Raji (cell line): ENCODE data around the gene LIN7C.

Source experiments
- POLR2A ChIP-seq: IDR thresholded peaks from 2 replicates; pipeline ENCODE4 v1.6.1; 2011; ENCODE audit warnings: low read depth, low read length, control low read depth; ENCODE audit not compliant: insufficient read depth

Gene LIN7C

GRCh38 chr11:27468209-27468994 is 38.2 kb downstream of the LIN7C start:
- no peak for TF ChIP-seq POLR2A

GRCh38 chr11:27467181-27467913 is 39.2 kb downstream of the LIN7C start:
- TF ChIP-seq POLR2A = no peak

GRCh38 chr11:27466363-27466762 is 40.2 kb downstream of the LIN7C start:
- no peak for TF ChIP-seq POLR2A

- no peak for TF ChIP-seq POLR2A
Measured at GRCh38 chr11:27465629-27466028, 40.9 kb downstream of the LIN7C start.

DNA sequence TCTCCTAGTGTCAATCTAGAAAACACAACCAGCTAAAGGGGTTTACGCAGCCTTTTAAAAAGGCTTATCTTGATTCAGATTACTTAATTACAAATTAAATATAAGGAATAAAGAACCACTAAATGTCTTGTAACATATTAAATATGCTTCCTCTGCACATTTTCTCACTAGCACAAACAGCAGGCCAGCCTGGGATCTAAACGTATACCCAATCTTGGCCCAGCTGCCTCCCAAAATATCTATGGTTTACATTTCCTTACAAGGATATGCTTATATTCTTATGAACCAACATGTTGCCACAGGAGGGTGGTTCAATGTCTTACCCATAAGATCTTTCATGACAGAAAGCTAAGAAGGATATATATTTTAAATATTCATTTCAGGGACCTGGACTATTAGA is 41.7 kb downstream of the LIN7C start:
- no peak for TF ChIP-seq POLR2A

DNA sequence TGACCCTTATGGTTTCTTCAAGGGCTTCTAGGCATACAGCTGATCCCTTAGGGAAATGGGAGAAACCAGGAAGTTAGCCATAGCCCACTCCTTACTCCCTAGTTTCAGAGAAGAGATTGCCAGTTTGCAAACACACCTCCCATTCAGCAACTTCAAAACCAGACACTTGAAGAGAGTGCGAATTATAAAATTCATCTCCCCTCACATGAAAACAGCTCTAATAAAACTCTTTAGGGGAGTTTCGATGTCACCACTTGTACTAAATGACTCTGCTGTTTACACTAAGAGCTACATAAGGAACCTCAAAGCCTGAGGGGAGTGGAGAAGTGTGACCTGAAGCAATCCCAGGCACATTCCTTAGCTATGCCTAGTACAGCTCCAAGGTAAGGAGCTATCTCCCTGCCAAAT is 42.3 kb downstream of the LIN7C start:
- TF ChIP-seq POLR2A = no peak

DNA sequence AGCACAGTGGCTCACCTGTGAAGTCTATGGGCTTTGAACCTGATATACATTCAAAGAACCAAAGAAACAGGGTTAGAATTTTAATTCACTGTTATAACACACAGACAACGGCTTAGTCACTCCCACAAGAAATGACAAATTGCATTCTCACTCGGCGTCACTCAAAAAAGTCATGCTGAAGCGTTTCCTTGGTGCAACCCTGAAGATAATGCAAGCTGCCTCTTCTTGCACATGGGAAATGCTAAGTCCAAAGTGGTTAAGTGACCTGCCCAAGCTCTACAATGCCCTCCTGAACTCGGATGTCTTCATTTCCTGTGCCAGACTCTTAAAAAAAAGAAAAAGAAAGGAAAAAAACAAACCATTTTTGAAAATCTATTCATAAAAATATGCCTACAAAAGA is 44.0 kb downstream of the LIN7C start:
- TF ChIP-seq POLR2A = no peak

- TF ChIP-seq POLR2A = no peak
Measured at GRCh38 chr11:27460158-27460978, 46.2 kb downstream of the LIN7C start.

DNA sequence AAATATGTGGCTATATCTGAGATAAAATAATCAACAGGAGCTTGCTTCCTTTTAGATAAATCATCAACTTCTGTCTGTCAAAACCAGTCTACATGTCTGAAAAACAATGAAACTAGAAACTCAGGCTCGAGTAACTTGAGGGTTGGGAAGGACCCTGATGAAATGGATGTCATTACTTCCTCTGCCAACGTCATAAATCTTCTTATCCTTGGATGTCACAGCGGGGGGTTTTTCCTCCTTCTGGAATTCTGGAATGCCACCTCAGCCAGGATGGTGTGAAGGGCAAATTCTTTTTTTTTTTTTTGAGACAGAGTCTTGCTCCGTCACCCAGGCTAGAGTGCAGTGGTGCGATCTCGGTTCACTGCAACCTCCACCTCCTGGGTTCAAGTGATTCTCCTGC is 47.4 kb downstream of the LIN7C start:
- no peak for TF ChIP-seq POLR2A

GRCh38 chr11:27458182-27458581 is 48.4 kb downstream of the LIN7C start:
- TF ChIP-seq POLR2A = no peak

DNA sequence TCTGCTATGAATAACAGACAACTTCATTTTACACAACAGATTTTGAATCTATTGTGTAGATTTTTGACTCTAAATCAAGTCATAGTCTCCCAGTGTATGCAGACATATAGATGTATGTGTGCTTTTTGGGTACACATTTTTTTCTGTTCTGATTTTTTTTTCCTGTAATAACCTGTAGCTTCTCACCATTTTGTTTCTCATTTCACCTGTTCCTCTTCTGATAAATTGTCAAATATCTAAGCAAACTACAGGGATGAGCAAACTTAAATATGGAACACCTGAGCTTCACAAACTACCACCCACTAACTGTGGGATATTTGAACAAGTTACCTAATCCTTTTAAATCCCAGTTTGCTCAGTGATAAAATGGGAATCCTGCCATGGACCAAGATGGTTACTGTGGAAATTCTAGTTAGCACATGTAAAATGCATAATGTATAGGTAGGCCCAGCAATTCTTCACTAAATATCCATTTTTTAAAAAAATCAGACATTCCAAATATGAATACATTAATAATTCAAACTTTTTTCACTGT is 49.7 kb downstream of the LIN7C start:
- TF ChIP-seq POLR2A = no peak

- no peak for TF ChIP-seq POLR2A
Measured at GRCh38 chr11:27456140-27456794, 50.3 kb downstream of the LIN7C start.

GRCh38 chr11:27455667-27456066 is 50.9 kb downstream of the LIN7C start:
- no peak for TF ChIP-seq POLR2A

- TF ChIP-seq POLR2A = no peak
Measured at GRCh38 chr11:27453701-27454100, 52.9 kb downstream of the LIN7C start.

DNA sequence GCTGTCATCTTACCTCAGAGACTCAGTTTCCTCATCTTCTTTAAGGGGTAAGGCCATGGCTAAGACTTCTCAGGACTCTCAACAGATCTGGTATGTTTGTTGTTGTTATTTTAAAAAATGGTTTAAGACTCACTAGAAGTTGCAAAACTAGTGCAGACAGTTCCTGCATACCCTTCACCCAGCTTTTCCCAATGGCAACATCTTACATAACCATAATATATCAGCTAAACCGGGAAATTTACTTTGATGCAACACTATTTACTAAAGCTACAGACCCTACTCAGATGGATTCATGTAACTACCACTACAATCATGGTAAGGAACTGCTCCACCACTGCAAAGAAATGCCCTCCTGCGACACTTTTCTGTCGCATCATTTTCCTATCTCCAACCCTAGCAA is 54.4 kb downstream of the LIN7C start:
- no peak for TF ChIP-seq POLR2A
